MCF 10A (cell line): ENCODE measurements around the gene TUFT1. TPM values are rescaled to one million over a fixed set of nuclear protein-coding genes. Genes with fewer than 3 reads are reported as not detected.
"Not testable (repeated sequence)": the region's sequence is repeated elsewhere in the genome, so short reads cannot be mapped to it uniquely, and the experiment has no call there.

Source experiments
- BruUV-seq: library from RNA; stranded (reverse); fragments of 400-500 nt; replicated peaks from 2 replicates; lab custom pipeline; 2021; lab: Mats Ljungman, UMichigan
- CTCF ChIA-PET: fragments of 300-600 bp; sonication (Branson Sonifier 250); formaldehyde crosslinking; extraction: SDS; loops from one replicate; lab custom pipeline; 2021; ENCODE audit warnings: antibody characterized with exemption, inconsistent platforms; lab: Yijun Ruan, JAX
- POLR2A ChIA-PET: fragments of 300-600, 350-650 bp; sonication (Branson Sonifier 250); formaldehyde crosslinking; extraction: SDS; loops from one replicate; lab custom pipeline; 2020; ENCODE audit warnings: antibody characterized with exemption, inconsistent platforms; lab: Yijun Ruan, JAX
- DNase-seq: peaks from one replicate; pipeline ENCODE4 v3.0.0-alpha.2; 2018; ENCODE audit not compliant: unreplicated experiment
- H3K27ac Mint-ChIP-seq: one replicate; pipeline ENCODE4 v1.8.0; 2022; ENCODE audit warnings: mild to moderate bottlenecking, low read depth, mixed read lengths; ENCODE audit not compliant: unreplicated experiment
- H3K27me3 Mint-ChIP-seq: one replicate; pipeline ENCODE4 v1.8.0; 2022; ENCODE audit warnings: mixed read lengths; ENCODE audit not compliant: insufficient read depth, unreplicated experiment
- H3K36me3 Mint-ChIP-seq: one replicate; pipeline ENCODE4 v1.8.0; 2022; ENCODE audit warnings: mild to moderate bottlenecking, moderate library complexity, mixed read lengths; ENCODE audit not compliant: insufficient read depth, unreplicated experiment
- H3K4me1 Mint-ChIP-seq: one replicate; pipeline ENCODE4 v1.8.0; 2022; ENCODE audit warnings: mixed read lengths; ENCODE audit not compliant: insufficient read depth, unreplicated experiment
- H3K4me3 Mint-ChIP-seq: one replicate; pipeline ENCODE4 v1.8.0; 2022; ENCODE audit warnings: mild to moderate bottlenecking, moderate library complexity, mixed read lengths; ENCODE audit not compliant: unreplicated experiment
- H3K9me3 Mint-ChIP-seq: one replicate; pipeline ENCODE4 v1.8.0; 2022; ENCODE audit warnings: mixed read lengths; ENCODE audit not compliant: unreplicated experiment
- intact Hi-C: fragments of 100-400 bp; cut with micrococcal nuclease; formaldehyde crosslinking; loops from 2 replicates; pipeline ENCODE4 v1.14.1; 2022
- total RNA-seq: library from RNA; stranded (reverse); gene quantifications from 2 replicates; pipeline ENCODE4 v1.2.3, GENCODE V29; 2022
- TF ChIP-seq, protein P1 (sequence below): fragments of 200-600 bp; IDR thresholded peaks from one replicate; pipeline ENCODE4 v1.8.0; 2022; ENCODE audit warnings: antibody characterized with exemption, mild to moderate bottlenecking; ENCODE audit not compliant: unreplicated experiment

Gene TUFT1
- total RNA-seq, 1 experiment from 2014 or later = 162 TPM

DNA sequence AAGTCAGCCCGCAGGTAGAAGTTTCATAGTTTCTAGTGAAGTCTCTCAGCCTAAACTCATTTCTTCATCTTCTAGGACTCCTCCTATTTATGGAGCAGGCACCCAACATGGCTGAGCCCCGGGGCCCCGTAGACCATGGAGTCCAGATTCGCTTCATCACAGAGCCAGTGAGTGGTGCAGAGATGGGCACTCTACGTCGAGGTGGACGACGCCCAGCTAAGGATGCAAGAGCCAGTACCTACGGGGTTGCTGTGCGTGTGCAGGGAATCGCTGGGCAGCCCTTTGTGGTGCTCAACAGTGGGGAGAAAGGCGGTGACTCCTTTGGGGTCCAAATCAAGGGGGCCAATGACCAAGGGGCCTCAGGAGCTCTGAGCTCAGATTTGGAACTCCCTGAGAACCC is 21.7 kb upstream of the TUFT1 start:
- POLR2A ChIA-PET = interaction anchor here (0.7 kb wide), 1 partner anchor 593 kb away, joined by 3 read pairs; no protein-coding TSS in a partner anchor
- Mint-ChIP-seq H3K27me3 (no peaks in the 10 kb centered on the region), H3K9me3 (no peaks in the 10 kb centered on the region), H3K4me1 (peaks cover 21% of the 10 kb centered on the region), H3K36me3 (no peaks in the 10 kb centered on the region), H3K27ac (no peak overlapping the region), H3K4me3 (no peak overlapping the region)
- CTCF ChIA-PET = interaction anchor here (0.7 to 1.2 kb wide), 4 partner anchors 13 to 416 kb away, joined by 3 read pairs; no protein-coding TSS in a partner anchor
- no TSS peak for BruUV-seq
- DNase-seq = no peak
- intact Hi-C loops = no loop called here
- TF ChIP-seq, protein P1, sequence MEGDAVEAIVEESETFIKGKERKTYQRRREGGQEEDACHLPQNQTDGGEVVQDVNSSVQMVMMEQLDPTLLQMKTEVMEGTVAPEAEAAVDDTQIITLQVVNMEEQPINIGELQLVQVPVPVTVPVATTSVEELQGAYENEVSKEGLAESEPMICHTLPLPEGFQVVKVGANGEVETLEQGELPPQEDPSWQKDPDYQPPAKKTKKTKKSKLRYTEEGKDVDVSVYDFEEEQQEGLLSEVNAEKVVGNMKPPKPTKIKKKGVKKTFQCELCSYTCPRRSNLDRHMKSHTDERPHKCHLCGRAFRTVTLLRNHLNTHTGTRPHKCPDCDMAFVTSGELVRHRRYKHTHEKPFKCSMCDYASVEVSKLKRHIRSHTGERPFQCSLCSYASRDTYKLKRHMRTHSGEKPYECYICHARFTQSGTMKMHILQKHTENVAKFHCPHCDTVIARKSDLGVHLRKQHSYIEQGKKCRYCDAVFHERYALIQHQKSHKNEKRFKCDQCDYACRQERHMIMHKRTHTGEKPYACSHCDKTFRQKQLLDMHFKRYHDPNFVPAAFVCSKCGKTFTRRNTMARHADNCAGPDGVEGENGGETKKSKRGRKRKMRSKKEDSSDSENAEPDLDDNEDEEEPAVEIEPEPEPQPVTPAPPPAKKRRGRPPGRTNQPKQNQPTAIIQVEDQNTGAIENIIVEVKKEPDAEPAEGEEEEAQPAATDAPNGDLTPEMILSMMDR = no peak

DNA sequence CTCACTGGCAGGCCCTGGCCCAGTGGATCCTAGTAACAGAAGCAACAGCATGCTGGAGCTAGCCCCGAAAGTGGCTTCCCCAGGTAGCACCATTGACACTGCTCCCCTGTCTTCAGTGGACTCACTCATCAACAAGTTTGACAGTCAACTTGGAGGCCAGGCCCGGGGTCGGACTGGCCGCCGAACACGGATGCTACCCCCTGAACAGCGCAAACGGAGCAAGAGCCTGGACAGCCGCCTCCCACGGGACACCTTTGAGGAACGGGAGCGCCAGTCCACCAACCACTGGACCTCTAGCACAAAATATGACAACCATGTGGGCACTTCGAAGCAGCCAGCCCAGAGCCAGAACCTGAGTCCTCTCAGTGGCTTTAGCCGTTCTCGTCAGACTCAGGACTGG is 21.2 kb upstream of the TUFT1 start:
- CTCF ChIA-PET = interaction anchor here (0.8 to 1.1 kb wide), 2 partner anchors 75 to 216 kb away, joined by 3 read pairs; no protein-coding TSS in a partner anchor
- Mint-ChIP-seq H3K4me1 (peaks cover 16% of the 10 kb centered on the region), H3K9me3 (no peaks in the 10 kb centered on the region), H3K27ac (no peak overlapping the region), H3K4me3 (no peak overlapping the region), H3K36me3 (no peaks in the 10 kb centered on the region), H3K27me3 (no peaks in the 10 kb centered on the region)
- POLR2A ChIA-PET = interaction anchor here (0.7 kb wide), 1 partner anchor 593 kb away, joined by 3 read pairs; no protein-coding TSS in a partner anchor
- TF ChIP-seq, protein P1 = no peak
- intact Hi-C loops = no loop called here
- DNase-seq = no peak
- no TSS peak for BruUV-seq

DNA sequence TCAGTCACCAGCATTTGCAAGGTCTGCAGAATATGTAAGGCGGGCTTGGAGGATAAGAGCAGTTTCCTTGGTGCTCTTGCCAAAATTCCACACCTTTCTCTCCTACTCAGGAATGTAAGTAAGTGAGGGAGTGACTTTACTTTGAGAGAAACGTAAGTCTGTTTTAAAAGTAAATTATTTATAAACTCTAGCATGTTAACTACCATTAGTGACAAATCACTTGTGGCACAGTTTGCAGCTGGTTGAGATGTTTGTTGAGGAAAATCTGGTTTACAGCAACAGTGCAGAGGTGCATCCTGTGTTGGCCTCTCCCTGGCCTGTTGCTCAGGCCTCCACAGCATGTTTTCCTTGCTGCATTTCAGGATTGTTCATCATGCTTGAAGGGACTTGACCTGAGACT is 20.4 kb upstream of the TUFT1 start:
- ChIA-PET POLR2A (no interaction called here), CTCF (interaction anchor here (0.8 to 2.8 kb wide), 4 partner anchors 17 to 215 kb away, joined by 3 to 14 read pairs (median 7); no protein-coding TSS in a partner anchor)
- TF ChIP-seq, protein P1 = no peak
- peaks cover 9% of the 10 kb centered on the region for H3K4me1 Mint-ChIP-seq
- no peak overlapping the region for H3K27ac Mint-ChIP-seq
- intact Hi-C loops = no loop called here
- no peaks in the 10 kb centered on the region for H3K36me3 Mint-ChIP-seq
- no peaks in the 10 kb centered on the region for H3K9me3 Mint-ChIP-seq
- DNase-seq = no peak
- no TSS peak for BruUV-seq
- H3K27me3 Mint-ChIP-seq = no peaks in the 10 kb centered on the region
- no peak overlapping the region for H3K4me3 Mint-ChIP-seq

DNA sequence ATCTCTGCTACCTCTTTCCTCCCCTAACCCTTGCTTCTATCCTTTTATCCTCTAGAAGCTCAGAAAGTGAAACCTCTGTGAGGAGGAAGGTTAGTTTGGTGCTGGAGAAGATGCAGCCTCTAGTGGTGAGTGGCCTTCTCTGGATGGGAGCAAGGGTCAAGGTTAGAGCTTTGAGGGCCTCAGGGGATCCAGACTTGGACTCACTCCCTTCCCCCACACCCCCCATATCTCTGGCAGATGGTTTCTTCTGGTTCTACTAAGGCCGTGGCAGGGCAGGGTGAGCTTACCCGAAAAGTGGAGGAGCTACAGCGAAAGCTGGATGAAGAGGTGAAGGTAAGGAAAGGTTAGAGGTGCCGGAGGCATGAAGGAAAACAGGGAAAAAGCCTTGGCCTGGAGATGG is 19.8 kb upstream of the TUFT1 start:
- Mint-ChIP-seq H3K4me1 (peaks cover 9% of the 10 kb centered on the region), H3K36me3 (no peaks in the 10 kb centered on the region), H3K9me3 (no peaks in the 10 kb centered on the region), H3K27ac (peak overlapping the region; percentile 49), H3K27me3 (no peaks in the 10 kb centered on the region), H3K4me3 (no peak overlapping the region)
- no TSS peak for BruUV-seq
- intact Hi-C loops = no loop called here
- no peak for DNase-seq
- ChIA-PET POLR2A (no interaction called here), CTCF (interaction anchor here (0.6 to 2.8 kb wide), 6 partner anchors 12 to 241 kb away, joined by 3 to 14 read pairs (median 4); no protein-coding TSS in a partner anchor)
- TF ChIP-seq, protein P1 = no peak

DNA sequence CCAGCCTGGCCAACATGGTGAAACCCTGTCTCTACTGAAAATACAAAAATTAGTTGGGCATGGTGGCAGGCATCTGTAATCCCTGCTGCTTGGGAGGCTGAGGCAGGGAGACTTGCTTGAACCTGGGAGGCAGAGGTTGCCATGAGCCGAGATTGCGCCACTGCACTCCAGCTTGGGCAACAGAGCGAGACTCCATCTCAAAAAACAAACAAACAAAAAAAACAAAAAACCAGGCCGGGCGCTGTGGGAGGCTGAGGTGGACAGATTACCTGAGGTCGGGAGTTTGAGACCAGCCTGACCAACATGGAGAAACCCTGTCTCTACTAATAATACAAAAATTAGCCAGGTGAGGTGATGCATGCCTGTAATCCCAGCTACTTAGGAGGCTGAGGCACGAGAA is 17.7 kb upstream of the TUFT1 start:
- DNase-seq, H3K9me3 Mint-ChIP-seq, H3K27ac Mint-ChIP-seq, H3K36me3 Mint-ChIP-seq, BruUV-seq, H3K4me3 Mint-ChIP-seq, intact Hi-C loops, H3K27me3 Mint-ChIP-seq, H3K4me1 Mint-ChIP-seq: not testable (repeated sequence)
- CTCF ChIA-PET = interaction anchor here (0.6 to 2.8 kb wide), 6 partner anchors 14 to 335 kb away, joined by 3 to 14 read pairs (median 6); no protein-coding TSS in a partner anchor
- POLR2A ChIA-PET = interaction anchor here (1.5 to 1.8 kb wide), 3 partner anchors 11 to 66 kb away, joined by 3 to 8 read pairs (median 7); partner anchors contain the start of gene CGN
